ENCODE measurements around the gene EIF4EBP3. TPM values are rescaled to one million over a fixed set of nuclear protein-coding genes. Genes with fewer than 3 reads are reported as not detected.

EIF4EBP3 gene
- total and polyA plus RNA-seq, 2 donors (not counting 3 experiments of a cell fraction or from before 2014, with no cell fraction given) = 3.7 to 7.6 TPM

GRCh38 chr5:140570488-140570887, 23.0 kb downstream of the EIF4EBP3 start:
- Histone ChIP-seq H3K36me3 (ENCODE audit: control insufficient read depth in 2 of 2, extremely low read depth in 1 of 2, insufficient read depth in 2 of 2, low read length in 2 of 2) (peaks cover 3 to 24% of the 10 kb centered on the region in 2 experiments), H3K4me1 (ENCODE audit: control insufficient read depth, extremely low read depth, insufficient read depth, low read length) (peaks cover 6% of the 10 kb centered on the region), H3K79me2 (ENCODE audit: control insufficient read depth, insufficient read depth, low read length) (peaks cover 7% of the 10 kb centered on the region), H3K9me3 (replicated peaks; ENCODE audit: control insufficient read depth, insufficient read depth, low read length) (no peaks in the 10 kb centered on the region), H2AFZ (ENCODE audit: low read depth, low read length) (no peak overlapping the region), H4K20me1 (replicated peaks; ENCODE audit: control insufficient read depth, extremely low read depth, insufficient read depth, low read length) (no peaks in the 10 kb centered on the region), H3K27me3 (ENCODE audit: control insufficient read depth in 2 of 2, insufficient read depth in 2 of 2, low read length in 2 of 2) (no peaks in the 10 kb centered on the region), H3K4me3 (replicated peaks in 1 of 3; ENCODE audit: insufficient read depth in 1 of 3, low read depth in 1 of 3, low read length in 3 of 3) (no peak overlapping the region), H3K9me1 (replicated peaks; ENCODE audit: control insufficient read depth, extremely low read depth, insufficient read depth, low read length) (no peaks in the 10 kb centered on the region), H3K9ac (replicated peaks; ENCODE audit: extremely low read depth, insufficient read depth, low read length) (no peak overlapping the region), H3K27ac (ENCODE audit: insufficient read depth, low read depth, low read length) (no peak overlapping the region), H3K4me2 (ENCODE audit: insufficient read depth, low read length) (no peak overlapping the region)
- dilution Hi-C loops (cut with MboI; ENCODE audit: extremely low pct_ligation_motif_present, low sequenced_read_pairs) = no loop called here
- POLR2A ChIA-PET = interaction anchor here (0.6 kb wide), 1 partner anchor 37 kb away, joined by 6 read pairs; no protein-coding TSS in a partner anchor
- BruUV-seq (replicated peaks) = no TSS peak
- FAIRE-seq (no peak), DNase-seq (ENCODE audit: low read depth, low spot score) (no peak)
- TF ChIP-seq GATA2 (IDR thresholded peaks at IDR 0.05; ENCODE audit: insufficient read depth, insufficient read length, low read depth, low read length) (no peak), POLR2AphosphoS5 (IDR thresholded peaks at IDR 0.05; ENCODE audit: insufficient read depth, low read depth, low read length) (no peak), CTCF (IDR thresholded peaks at IDR 0.05; ENCODE audit: extremely low read depth in 1 of 2, insufficient read depth in 1 of 2, low read depth in 1 of 2, low read length in 2 of 2) (no peak), MYC (IDR thresholded peaks at IDR 0.05; ENCODE audit: low read depth, low read length) (no peak), MAX (IDR thresholded peaks at IDR 0.05; ENCODE audit: insufficient read depth, insufficient read length) (no peak), EZH2 (IDR thresholded peaks at IDR 0.05; ENCODE audit: borderline replicate concordance, low read depth, low read length, severe bottlenecking) (no peak), JUN (IDR thresholded peaks at IDR 0.05; ENCODE audit: borderline replicate concordance, insufficient read depth, insufficient read length, low read depth) (no peak), POLR2A (IDR thresholded peaks at IDR 0.05; ENCODE audit: low read depth, low read length) (no peak), FOS (IDR thresholded peaks at IDR 0.05; ENCODE audit: borderline replicate concordance, insufficient read depth, low read length) (no peak)
- intact Hi-C loops (cut with micrococcal nuclease) = no loop called here
- CTCF ChIA-PET = interaction anchor here (1.0 to 1.7 kb wide), 5 partner anchors 9 to 155 kb away, joined by 3 to 8 read pairs (median 4); partner anchors contain the start of genes CD14, HARS1 and HARS2

All from endothelial cell of umbilical vein (primary cell).